ENCODE measurements around the gene GPR157.

DNA sequence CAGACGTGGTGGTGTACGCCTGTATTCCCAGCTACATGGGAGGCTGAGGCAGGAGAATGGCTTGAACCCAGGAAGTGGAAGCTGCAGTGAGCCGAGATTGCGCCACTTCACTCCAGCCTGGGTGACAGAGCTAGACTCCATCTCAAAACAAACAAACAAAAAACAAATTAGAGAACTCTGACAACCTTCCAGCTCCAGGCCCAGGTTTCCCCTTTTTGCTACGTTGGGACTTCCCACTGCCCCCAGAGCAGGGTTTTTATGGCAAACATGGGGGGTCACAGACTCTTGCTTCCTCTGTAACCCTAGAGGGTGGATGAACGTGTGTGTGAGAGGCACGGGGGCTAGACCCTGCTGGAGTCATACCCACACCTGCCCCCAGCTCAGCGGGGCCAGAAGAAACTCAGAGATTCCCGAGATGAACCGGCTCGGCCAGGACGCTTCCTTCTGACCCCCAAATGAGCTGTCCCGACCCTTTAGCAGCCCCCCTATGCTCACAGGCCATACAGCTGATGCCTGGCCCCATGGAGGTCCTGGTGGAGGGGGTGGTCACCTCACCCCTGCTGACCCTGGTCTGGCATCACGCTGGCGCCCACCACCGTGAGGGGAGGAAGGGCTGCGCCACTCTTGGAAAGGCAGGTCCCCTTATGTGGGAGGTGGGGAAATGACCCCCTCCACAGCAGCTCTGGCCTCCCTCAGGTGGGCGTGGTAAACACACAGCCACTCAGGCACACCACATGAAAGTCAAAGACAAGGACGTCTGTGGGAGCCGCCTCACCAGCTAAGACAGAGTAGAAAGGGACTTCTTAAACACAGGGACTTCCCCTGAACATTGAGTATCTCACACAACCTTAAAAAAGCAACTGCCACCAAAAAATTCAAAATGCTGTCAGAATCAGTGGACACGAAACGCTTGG lies 7.1 kb downstream of the GPR157 start:
- no peak for TF ChIP-seq POLR2A (IDR thresholded peaks at IDR 0.05)
- no peak for TF ChIP-seq CTCF (IDR thresholded peaks at IDR 0.05)

Data from right lobe of liver (tissue), 4 donors.